ENCODE data around the gene DST. TPM values are rescaled to one million over a fixed set of nuclear protein-coding genes. Genes with fewer than 3 reads are reported as not detected.

Gene DST
- polyA plus RNA-seq, 1 experiment: 80.6 TPM

DNA sequence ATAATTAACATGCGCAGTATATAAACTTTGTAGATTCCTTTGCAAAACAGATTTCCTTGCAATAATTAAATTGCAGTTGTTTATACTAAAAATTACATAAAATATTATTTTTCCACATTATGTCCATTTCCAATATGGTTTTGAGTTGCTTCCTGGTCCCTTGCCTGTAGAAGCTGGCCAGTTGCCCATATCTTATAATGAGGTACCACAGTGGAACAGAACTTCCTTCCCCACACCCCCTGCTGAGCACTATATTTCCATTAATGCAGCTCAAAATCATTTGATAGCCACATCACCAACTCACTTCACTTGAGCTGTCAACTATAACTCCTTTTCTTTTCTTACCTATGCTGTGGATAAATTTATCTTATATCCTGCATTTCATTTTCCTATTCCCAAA is 194.6 kb downstream of the DST start:
- no peak overlapping the region for H3K4me3 ChIP-seq (ENCODE audit: low read depth, low read length)
- H3K36me3 ChIP-seq (ENCODE audit: control insufficient read depth, insufficient read depth, low read length): no peaks in the 10 kb centered on the region
- ChIA-PET CTCF (interaction anchor here (0.6 kb wide), 1 partner anchor 73 kb away, joined by 3 read pairs; no protein-coding TSS in a partner anchor), POLR2A (no interaction called here)
- no peak for DNase-seq (ENCODE audit: low read depth)
- TF ChIP-seq, protein P1, sequence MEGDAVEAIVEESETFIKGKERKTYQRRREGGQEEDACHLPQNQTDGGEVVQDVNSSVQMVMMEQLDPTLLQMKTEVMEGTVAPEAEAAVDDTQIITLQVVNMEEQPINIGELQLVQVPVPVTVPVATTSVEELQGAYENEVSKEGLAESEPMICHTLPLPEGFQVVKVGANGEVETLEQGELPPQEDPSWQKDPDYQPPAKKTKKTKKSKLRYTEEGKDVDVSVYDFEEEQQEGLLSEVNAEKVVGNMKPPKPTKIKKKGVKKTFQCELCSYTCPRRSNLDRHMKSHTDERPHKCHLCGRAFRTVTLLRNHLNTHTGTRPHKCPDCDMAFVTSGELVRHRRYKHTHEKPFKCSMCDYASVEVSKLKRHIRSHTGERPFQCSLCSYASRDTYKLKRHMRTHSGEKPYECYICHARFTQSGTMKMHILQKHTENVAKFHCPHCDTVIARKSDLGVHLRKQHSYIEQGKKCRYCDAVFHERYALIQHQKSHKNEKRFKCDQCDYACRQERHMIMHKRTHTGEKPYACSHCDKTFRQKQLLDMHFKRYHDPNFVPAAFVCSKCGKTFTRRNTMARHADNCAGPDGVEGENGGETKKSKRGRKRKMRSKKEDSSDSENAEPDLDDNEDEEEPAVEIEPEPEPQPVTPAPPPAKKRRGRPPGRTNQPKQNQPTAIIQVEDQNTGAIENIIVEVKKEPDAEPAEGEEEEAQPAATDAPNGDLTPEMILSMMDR (IDR thresholded peaks at IDR 0.05; ENCODE audit: insufficient read depth, low read depth, low read length): no peak
- H3K27me3 ChIP-seq (ENCODE audit: control insufficient read depth, insufficient read depth, low read length): no peaks in the 10 kb centered on the region

DNA sequence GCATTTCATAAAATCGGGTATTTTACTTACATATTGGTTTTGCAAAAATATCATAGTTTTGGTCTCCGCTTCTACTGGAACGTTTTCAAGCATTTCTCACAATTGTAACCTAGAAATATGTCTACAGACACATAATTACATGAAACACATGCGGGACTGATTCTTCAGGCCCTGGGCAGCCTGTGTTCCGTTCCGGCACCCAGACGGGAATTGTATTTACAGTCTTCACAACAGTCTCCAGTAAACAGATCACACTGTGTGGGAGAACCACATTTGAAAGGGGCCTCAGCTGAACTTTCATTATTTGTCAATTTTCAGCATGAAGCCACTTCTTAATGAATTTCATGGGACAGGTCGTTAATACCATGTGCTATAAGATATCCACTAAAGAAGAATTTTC is 196.9 kb downstream of the DST start:
- TF ChIP-seq, protein P1 (IDR thresholded peaks at IDR 0.05; ENCODE audit: insufficient read depth, low read depth, low read length): no peak
- Histone ChIP-seq H3K27me3 (ENCODE audit: control insufficient read depth, insufficient read depth, low read length) (no peaks in the 10 kb centered on the region), H3K36me3 (ENCODE audit: control insufficient read depth, insufficient read depth, low read length) (no peaks in the 10 kb centered on the region), H3K4me3 (ENCODE audit: low read depth, low read length) (no peak overlapping the region)
- POLR2A ChIA-PET: no interaction called here
- CTCF ChIA-PET: no interaction called here
- DNase-seq (ENCODE audit: low read depth): no peak

DNA sequence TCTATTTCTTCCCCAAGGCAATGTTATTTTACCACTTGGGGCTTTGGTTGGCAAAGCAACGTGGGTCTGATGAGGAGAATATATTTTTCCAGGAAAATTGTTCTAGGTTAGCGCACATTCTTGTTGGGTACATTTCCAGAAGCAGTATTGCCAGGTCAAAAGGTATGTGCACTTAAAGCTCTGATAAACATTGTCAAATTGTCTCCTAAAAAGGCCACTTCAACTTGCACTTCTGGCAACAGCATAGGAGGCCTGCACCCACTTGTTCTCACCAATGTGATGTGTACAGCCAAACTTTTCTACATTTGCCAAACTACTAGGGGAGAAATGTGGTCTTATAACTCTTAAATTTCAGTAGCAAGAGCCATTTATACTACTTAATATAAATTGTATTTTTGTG is 197.8 kb downstream of the DST start:
- no peak for DNase-seq (ENCODE audit: low read depth)
- no peak overlapping the region for H3K4me3 ChIP-seq (ENCODE audit: low read depth, low read length)
- POLR2A ChIA-PET: no interaction called here
- H3K27me3 ChIP-seq (ENCODE audit: control insufficient read depth, insufficient read depth, low read length): no peaks in the 10 kb centered on the region
- CTCF ChIA-PET: interaction anchor here (0.6 kb wide), 1 partner anchor 9 kb away, joined by 3 read pairs; no protein-coding TSS in a partner anchor
- TF ChIP-seq, protein P1 (IDR thresholded peaks at IDR 0.05; ENCODE audit: insufficient read depth, low read depth, low read length): no peak
- H3K36me3 ChIP-seq (ENCODE audit: control insufficient read depth, insufficient read depth, low read length): no peaks in the 10 kb centered on the region

DNA sequence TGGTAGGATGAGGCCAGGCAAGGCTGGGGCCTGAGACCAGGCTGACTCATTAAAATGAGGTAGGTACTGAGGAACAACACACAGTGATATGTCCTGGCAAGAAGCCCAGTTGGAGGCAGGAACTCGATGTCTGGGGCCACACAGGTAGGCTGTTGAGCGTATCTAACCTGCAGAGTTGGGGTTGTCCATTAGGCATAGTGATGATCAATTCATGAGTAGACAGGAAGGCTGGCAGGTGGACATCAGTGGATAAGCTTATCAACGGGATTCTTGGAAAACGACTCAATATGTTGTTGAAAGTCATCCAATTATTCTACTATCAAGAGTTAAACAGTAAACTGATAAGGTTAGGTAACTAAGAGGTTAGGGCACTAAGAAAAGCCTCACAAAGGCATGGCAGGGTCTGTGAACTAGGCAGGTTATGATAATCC is 202.1 kb downstream of the DST start:
- Histone ChIP-seq H3K4me3 (ENCODE audit: low read depth, low read length) (no peak overlapping the region), H3K27me3 (ENCODE audit: control insufficient read depth, insufficient read depth, low read length) (no peaks in the 10 kb centered on the region), H3K36me3 (ENCODE audit: control insufficient read depth, insufficient read depth, low read length) (no peaks in the 10 kb centered on the region)
- POLR2A ChIA-PET: no interaction called here
- TF ChIP-seq, protein P1 (IDR thresholded peaks at IDR 0.05; ENCODE audit: insufficient read depth, low read depth, low read length): no peak
- no peak for DNase-seq (ENCODE audit: low read depth)
- CTCF ChIA-PET: no interaction called here

DNA sequence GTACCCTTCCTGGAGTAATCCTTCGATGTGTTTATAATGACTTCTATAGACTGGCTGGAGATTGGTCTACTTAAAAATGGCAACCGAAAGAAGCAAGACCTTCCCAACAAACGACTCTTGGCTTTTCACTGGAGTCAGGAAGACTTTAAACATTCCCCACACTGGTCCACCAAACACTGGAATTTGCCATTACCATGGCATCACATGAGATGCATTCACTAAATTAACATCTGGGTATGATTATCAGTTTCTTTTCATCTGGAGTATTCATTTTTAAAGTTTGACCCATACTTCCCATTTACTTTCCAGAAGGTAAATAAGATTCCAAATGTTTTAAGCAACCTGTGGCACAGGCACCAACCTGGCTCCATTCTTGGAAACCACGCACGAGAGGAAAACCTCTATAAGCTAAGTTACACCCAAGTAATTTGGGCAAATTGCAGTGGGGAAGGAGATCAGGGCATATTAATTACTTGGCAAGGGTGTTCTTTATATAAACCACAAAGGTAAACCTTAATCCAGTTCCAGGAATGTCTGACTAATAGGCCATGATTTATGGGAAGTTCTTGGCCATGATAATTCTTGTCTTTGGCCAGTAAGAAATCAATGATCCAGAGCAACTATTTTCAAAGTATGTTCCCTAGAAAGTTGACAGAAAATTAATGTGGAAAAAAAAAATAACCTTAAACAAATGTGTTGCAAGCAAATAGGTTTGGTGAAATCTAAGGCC is 205.4 kb downstream of the DST start:
- no peaks in the 10 kb centered on the region for H3K36me3 ChIP-seq (ENCODE audit: control insufficient read depth, insufficient read depth, low read length)
- CTCF ChIA-PET: no interaction called here
- POLR2A ChIA-PET: no interaction called here
- H3K4me3 ChIP-seq (ENCODE audit: low read depth, low read length): no peak overlapping the region
- TF ChIP-seq, protein P1 (IDR thresholded peaks at IDR 0.05; ENCODE audit: insufficient read depth, low read depth, low read length): no peak
- no peaks in the 10 kb centered on the region for H3K27me3 ChIP-seq (ENCODE audit: control insufficient read depth, insufficient read depth, low read length)
- DNase-seq (ENCODE audit: low read depth): no peak
